NCI-H774 (cell line): ENCODE results near the gene HPS1.

Experiments used
- DNase-seq: peaks from one replicate; lab custom pipeline; 2025; lab: John Stamatoyannopoulos, UW

The HPS1 gene

GRCh38 chr10:98463976-98464754 is 17.4 kb upstream of the HPS1 start:
- no peak for DNase-seq

GRCh38 chr10:98463016-98463415 is 16.3 kb upstream of the HPS1 start:
- no peak for DNase-seq

GRCh38 chr10:98461500-98461842 is 14.7 kb upstream of the HPS1 start:
- DNase-seq = no peak

GRCh38 chr10:98460837-98461499 is 14.2 kb upstream of the HPS1 start:
- DNase-seq = no peak

- DNase-seq = no peak
Observed at GRCh38 chr10:98458809-98459784, 12.4 kb upstream of the HPS1 start.

GRCh38 chr10:98457721-98458120 is 11.0 kb upstream of the HPS1 start:
- DNase-seq = no peak

- no peak for DNase-seq
Observed at GRCh38 chr10:98456686-98457482, 10.1 kb upstream of the HPS1 start.

GRCh38 chr10:98456043-98456570 is 9.4 kb upstream of the HPS1 start:
- no peak for DNase-seq

- DNase-seq = no peak
Observed at GRCh38 chr10:98453729-98454128, 7.0 kb upstream of the HPS1 start.

- no peak for DNase-seq
Observed at GRCh38 chr10:98450618-98451017, 3.9 kb upstream of the HPS1 start.

GRCh38 chr10:98449287-98449686 is 2.6 kb upstream of the HPS1 start:
- DNase-seq = no peak

- no peak for DNase-seq
Observed at GRCh38 chr10:98446151-98446660, 529 bp downstream of the HPS1 start.

GRCh38 chr10:98445200-98445812 is 1.4 kb downstream of the HPS1 start:
- no peak for DNase-seq

GRCh38 chr10:98444314-98445006 is 2.3 kb downstream of the HPS1 start:
- DNase-seq = no peak

- no peak for DNase-seq
Observed at GRCh38 chr10:98438715-98439114, 8.0 kb downstream of the HPS1 start.

- DNase-seq = no peak
Observed at GRCh38 chr10:98436704-98437103, 10.0 kb downstream of the HPS1 start.

GRCh38 chr10:98435178-98435577 is 11.6 kb downstream of the HPS1 start:
- no peak for DNase-seq

GRCh38 chr10:98433881-98434732 is 12.6 kb downstream of the HPS1 start:
- DNase-seq = no peak

- DNase-seq = no peak
Observed at GRCh38 chr10:98433371-98433770, 13.4 kb downstream of the HPS1 start.
